A549 (cell line): ENCODE results near the gene XRCC3.

Experiments used
- BHLHE40 ChIP-seq: IDR thresholded peaks from 2 replicates; pipeline ENCODE4 v1.6.1; 2012; ENCODE audit warnings: low read depth, low read length, inconsistent platforms
- CBX8 ChIP-seq: fragments of 200-600 bp; sonication (generic); IDR thresholded peaks from 2 replicates; pipeline ENCODE4 v1.6.1; 2016
- CEBPB ChIP-seq, 2 experiments: fragments of >200 bp in 1 of 2; sonication (Bioruptor Twin) in 1 of 2; formaldehyde crosslinking in 1 of 2; IDR thresholded peaks; 2 replicates each; pipeline ENCODE4 v1.6.1; 2012 to 2016
- CTCF ChIP-seq: fragments of >200 bp; sonication (Bioruptor Twin); formaldehyde crosslinking; IDR thresholded peaks from 3 replicates; pipeline ENCODE4 v1.5.1; 2016
- JUN ChIP-seq, 2 experiments: fragments of >200 bp; sonication (Bioruptor Twin); formaldehyde crosslinking; IDR thresholded peaks; 2 replicates in 1 of 2; 3 replicates in 1 of 2; pipeline ENCODE4 v1.6.1; 2016 to 2017
- MYC ChIP-seq: IDR thresholded peaks from 2 replicates; pipeline ENCODE4 v1.6.1; 2012; ENCODE audit warnings: mild to moderate bottlenecking, inconsistent platforms, low read length, improper control_type of control experiment, borderline replicate concordance
- POLR2A ChIP-seq: IDR thresholded peaks from 2 replicates; pipeline ENCODE4 v1.6.1; 2012; ENCODE audit warnings: mild to moderate bottlenecking, low read length
- RAD21 ChIP-seq, 2 experiments: fragments of >200 bp in 1 of 2; sonication (Bioruptor Twin) in 1 of 2; formaldehyde crosslinking in 1 of 2; IDR thresholded peaks in 1 of 2; conservative IDR thresholded peaks in 1 of 2; 2 replicates in 1 of 2; 3 replicates in 1 of 2; pipeline ENCODE4 v1.6.1; 2012 to 2018; ENCODE audit warnings: inconsistent platforms in 1 of 2
- RCOR1 ChIP-seq: fragments of 150-350 bp; IDR thresholded peaks from 2 replicates; pipeline ENCODE4 v1.6.1; 2014; ENCODE audit warnings: antibody characterized with exemption, low read length, low read depth
- SMC3 ChIP-seq: fragments of >200 bp; sonication (Bioruptor Twin); formaldehyde crosslinking; IDR thresholded peaks from 3 replicates; pipeline ENCODE4 v1.6.1; 2018; ENCODE audit warnings: inconsistent platforms

GRCh38 chr14:103735022-103735421 is 19.8 kb upstream of the XRCC3 start:
- TF ChIP-seq MYC (no peak), BHLHE40 (no peak), SMC3 (no peak), RAD21 (conservative IDR thresholded peaks at IDR 0.05 in 1 of 2, IDR thresholded peaks at IDR 0.05 in 1 of 2) (no peak), CTCF (no peak), JUN (IDR thresholded peaks at IDR 0.05) (no peak), RCOR1 (no peak), POLR2A (no peak), CEBPB (IDR thresholded peaks at IDR 0.05) (no peak), CBX8 (no peak)
